HepG2 (cell line): ENCODE data around the gene SLC16A7. TPM values are rescaled to one million over a fixed set of nuclear protein-coding genes. Genes with fewer than 3 reads are reported as not detected.

Experiments used
- ARNT ChIP-seq: fragments of 450-650 bp; IDR thresholded peaks from 2 replicates; pipeline ENCODE4 v1.6.1; 2017
- ASH2L ChIP-seq: fragments of 300-600, 200-600 bp; sonication (generic); IDR thresholded peaks from 2 replicates; pipeline ENCODE4 v1.7.0; 2017; ENCODE audit warnings: low read depth, mild to moderate bottlenecking, moderate library complexity, mixed read lengths, low read length; ENCODE audit not compliant: insufficient read length
- BHLHE40 ChIP-seq: IDR thresholded peaks from 2 replicates; pipeline ENCODE4 v1.6.1; 2011; ENCODE audit warnings: low read length, improper control_type of control experiment
- HIC2 ChIP-seq: sonication (generic); formaldehyde crosslinking; IDR thresholded peaks from 2 replicates; pipeline ENCODE4 v1.9.0; 2022; ENCODE audit warnings: low read depth, missing genetic modification reagents
- HNRNPK ChIP-seq: fragments of 200-400 bp; formaldehyde crosslinking; IDR thresholded peaks from 2 replicates; pipeline ENCODE4 v1.6.1; 2018; ENCODE audit warnings: low read length, low read depth, moderate library complexity, mild to moderate bottlenecking; ENCODE audit not compliant: poor library complexity, severe bottlenecking
- MAX ChIP-seq: IDR thresholded peaks from 2 replicates; pipeline ENCODE4 v1.6.1; 2012; ENCODE audit warnings: inconsistent platforms
- MAZ ChIP-seq, 2 experiments: sonication (generic) in 1 of 2; formaldehyde crosslinking in 1 of 2; IDR thresholded peaks; 2 replicates each; pipeline versions ENCODE4 v1.5.0 to v1.6.1; 2012 to 2020; ENCODE audit warnings: low read depth in 2 of 2, mild to moderate bottlenecking in 2 of 2, borderline replicate concordance in 1 of 2, improper control_type of control experiment in 1 of 2, low read length in 1 of 2, missing genetic modification reagents in 1 of 2, moderate library complexity in 1 of 2
- MTA1 ChIP-seq: sonication (generic); formaldehyde crosslinking; IDR thresholded peaks from 2 replicates; pipeline ENCODE4 v1.4.0; 2020; ENCODE audit warnings: missing genetic modification reagents, mild to moderate bottlenecking, borderline replicate concordance
- MXD4 ChIP-seq: IDR thresholded peaks from 2 replicates; pipeline ENCODE4 v1.6.1; 2016; ENCODE audit warnings: mild to moderate bottlenecking, missing biosample characterization, missing genetic modification reagents
- NR3C1 ChIP-seq: sonication (generic); formaldehyde crosslinking; IDR thresholded peaks from 2 replicates; pipeline ENCODE4 v1.4.0; 2020; ENCODE audit warnings: missing genetic modification reagents
- POGZ ChIP-seq: sonication (generic); formaldehyde crosslinking; IDR thresholded peaks from 2 replicates; pipeline ENCODE4 v1.4.0; 2020; ENCODE audit warnings: mild to moderate bottlenecking, missing genetic modification reagents
- SAP130 ChIP-seq: IDR thresholded peaks from 2 replicates; pipeline ENCODE4 v1.6.1; 2016; ENCODE audit warnings: low read depth
- TAF1 ChIP-seq: sonication (generic); formaldehyde crosslinking; IDR thresholded peaks from 2 replicates; pipeline ENCODE4 v1.4.0; 2020; ENCODE audit warnings: missing genetic modification reagents
- ZBTB2 ChIP-seq: sonication (generic); formaldehyde crosslinking; IDR thresholded peaks from 2 replicates; pipeline ENCODE4 v1.8.0; 2022; ENCODE audit warnings: low read depth, missing genetic modification reagents
- ZFX ChIP-seq: sonication (generic); formaldehyde crosslinking; IDR thresholded peaks from 2 replicates; pipeline ENCODE4 v1.4.0; 2020; ENCODE audit warnings: mild to moderate bottlenecking, low read depth, missing genetic modification reagents, moderate library complexity
- ZNF143 ChIP-seq: sonication (generic); formaldehyde crosslinking; IDR thresholded peaks from 2 replicates; pipeline ENCODE4 v1.4.0; 2020; ENCODE audit warnings: missing genetic modification reagents
- ZNF263 ChIP-seq: sonication (generic); formaldehyde crosslinking; IDR thresholded peaks from 2 replicates; pipeline ENCODE4 v1.4.0; 2020; ENCODE audit warnings: missing genetic modification reagents
- ZNF484 ChIP-seq: sonication (generic); formaldehyde crosslinking; IDR thresholded peaks from 2 replicates; pipeline ENCODE4 v1.5.1; 2020; ENCODE audit warnings: mild to moderate bottlenecking, low read depth, missing genetic modification reagents, borderline replicate concordance
- ZNF777 ChIP-seq: sonication (generic); formaldehyde crosslinking; IDR thresholded peaks from 2 replicates; pipeline ENCODE4 v1.4.0; 2020; ENCODE audit warnings: missing genetic modification reagents
- ZNF850 ChIP-seq: sonication (generic); formaldehyde crosslinking; conservative IDR thresholded peaks from 2 replicates; pipeline ENCODE4 v1.9.0; 2021; ENCODE audit warnings: mild to moderate bottlenecking, missing genetic modification reagents
- ZNF891 ChIP-seq: sonication (generic); formaldehyde crosslinking; IDR thresholded peaks from 2 replicates; pipeline ENCODE4 v1.5.0; 2020; ENCODE audit warnings: mild to moderate bottlenecking, missing genetic modification reagents
- polyA plus RNA-seq, 8 experiments: library from polyadenylated mRNA; depleted of rRNA in 3 of 8; stranded (reverse) in 7 of 8; unstranded in 1 of 8; fragments of >200 nt; fragmentation: Illumina TruSeq in 4 of 8; extraction: Trizol in 4 of 8; gene quantifications; 2 replicates each; pipeline versions ENCODE4 v1.2.1 to v1.2.3, GENCODE V29; 2011 to 2016; ENCODE audit warnings: low read depth in 4 of 8, missing spikeins in 1 of 8, mixed read lengths in 1 of 8; ENCODE audit not compliant: insufficient read depth in 1 of 8
- total RNA-seq, 5 experiments: library from RNA; depleted of rRNA; stranded (reverse); fragments of >200 nt; fragmentation: Illumina TruSeq; extraction: Trizol; gene quantifications; 2 replicates each; pipeline ENCODE4 v1.2.3, GENCODE V29; 2016; ENCODE audit warnings: low read depth in 1 of 5
- TF ChIP-seq, protein P1 (sequence below): sonication (generic); formaldehyde crosslinking; IDR thresholded peaks from 2 replicates; pipeline ENCODE4 v1.4.0; 2020; ENCODE audit warnings: mild to moderate bottlenecking, missing genetic modification reagents
- TF ChIP-seq, protein P2 (sequence below): sonication (generic); formaldehyde crosslinking; IDR thresholded peaks from 2 replicates; pipeline ENCODE4 v1.8.1; 2022; ENCODE audit warnings: low read depth, mild to moderate bottlenecking, missing genetic modification reagents

Gene SLC16A7
- total and polyA plus RNA-seq, 2 of the 13 experiments (the other 11 are each of a cell fraction or from before 2014, with no cell fraction given), result 1.3 to 1.6 TPM

- TF ChIP-seq, protein P1, sequence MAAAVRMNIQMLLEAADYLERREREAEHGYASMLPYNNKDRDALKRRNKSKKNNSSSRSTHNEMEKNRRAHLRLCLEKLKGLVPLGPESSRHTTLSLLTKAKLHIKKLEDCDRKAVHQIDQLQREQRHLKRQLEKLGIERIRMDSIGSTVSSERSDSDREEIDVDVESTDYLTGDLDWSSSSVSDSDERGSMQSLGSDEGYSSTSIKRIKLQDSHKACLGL, result 0 out of 2 replicates have a peak, but pooled peaks have one; percentile 37
- no peak for TF ChIP-seq ZNF143 (CRISPR knock-in tag)
- TF ChIP-seq SAP130 (CRISPR knock-in tag), result 0 out of 2 replicates have a peak, but pooled peaks have one; percentile 20
- no peak for TF ChIP-seq NR3C1 (CRISPR knock-in tag)
- TF ChIP-seq HNRNPK, result peak; percentile 74
- 0 out of 2 replicates have a peak, but pooled peaks have one; percentile 35 for TF ChIP-seq MAX
- 0 out of 2 replicates have a peak, but pooled peaks have one; percentile 24 for TF ChIP-seq ZNF263 (CRISPR knock-in tag)
- TF ChIP-seq ARNT, result no peak
- TF ChIP-seq BHLHE40, result peak; percentile 44; the same call in 1 of the 2 replicates
- TF ChIP-seq MTA1, result 0 out of 2 replicates have a peak, but pooled peaks have one; percentile 11
- 0 out of 2 replicates have a peak, but pooled peaks have one; percentile 4 for TF ChIP-seq MXD4 (CRISPR knock-in tag)
- 0 out of 2 replicates have a peak, but pooled peaks have one; percentile 16 for TF ChIP-seq MAZ (IDR thresholded peaks at IDR 0.05; ENCODE audit: borderline replicate concordance, low read depth, low read length)
- TF ChIP-seq MAZ (CRISPR knock-in tag; IDR thresholded peaks at IDR 0.05; ENCODE audit: low read depth), result no peak
- TF ChIP-seq HIC2 (CRISPR knock-in tag), result 0 out of 2 replicates have a peak, but pooled peaks have one; percentile 21
- no peak for TF ChIP-seq ZNF484 (CRISPR knock-in tag)
- TF ChIP-seq POGZ (CRISPR knock-in tag), result no peak
- TF ChIP-seq TAF1, result peak; percentile 39; the same call in 1 of the 2 replicates
- TF ChIP-seq ZNF891 (CRISPR knock-in tag), result 0 out of 2 replicates have a peak, but pooled peaks have one; percentile 31
- TF ChIP-seq ZBTB2 (CRISPR knock-in tag), result no peak
- TF ChIP-seq ASH2L, result peak; percentile 38
- no peak for TF ChIP-seq ZNF850 (CRISPR knock-in tag)
- TF ChIP-seq, protein P2, sequence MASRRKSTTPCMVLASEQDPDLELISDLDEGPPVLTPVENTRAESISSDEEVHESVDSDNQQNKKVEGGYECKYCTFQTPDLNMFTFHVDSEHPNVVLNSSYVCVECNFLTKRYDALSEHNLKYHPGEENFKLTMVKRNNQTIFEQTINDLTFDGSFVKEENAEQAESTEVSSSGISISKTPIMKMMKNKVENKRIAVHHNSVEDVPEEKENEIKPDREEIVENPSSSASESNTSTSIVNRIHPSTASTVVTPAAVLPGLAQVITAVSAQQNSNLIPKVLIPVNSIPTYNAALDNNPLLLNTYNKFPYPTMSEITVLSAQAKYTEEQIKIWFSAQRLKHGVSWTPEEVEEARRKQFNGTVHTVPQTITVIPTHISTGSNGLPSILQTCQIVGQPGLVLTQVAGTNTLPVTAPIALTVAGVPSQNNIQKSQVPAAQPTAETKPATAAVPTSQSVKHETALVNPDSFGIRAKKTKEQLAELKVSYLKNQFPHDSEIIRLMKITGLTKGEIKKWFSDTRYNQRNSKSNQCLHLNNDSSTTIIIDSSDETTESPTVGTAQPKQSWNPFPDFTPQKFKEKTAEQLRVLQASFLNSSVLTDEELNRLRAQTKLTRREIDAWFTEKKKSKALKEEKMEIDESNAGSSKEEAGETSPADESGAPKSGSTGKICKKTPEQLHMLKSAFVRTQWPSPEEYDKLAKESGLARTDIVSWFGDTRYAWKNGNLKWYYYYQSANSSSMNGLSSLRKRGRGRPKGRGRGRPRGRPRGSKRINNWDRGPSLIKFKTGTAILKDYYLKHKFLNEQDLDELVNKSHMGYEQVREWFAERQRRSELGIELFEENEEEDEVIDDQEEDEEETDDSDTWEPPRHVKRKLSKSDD (CRISPR knock-in tag), result no peak
- TF ChIP-seq ZFX (CRISPR knock-in tag), result no peak
- 0 out of 2 replicates have a peak, but pooled peaks have one; percentile 39 for TF ChIP-seq ZNF777 (CRISPR knock-in tag)
These were observed at the start of gene SLC16A7 (continued) for GRCh38 chr12:59595883-59596540.
